HG02973 (cell line): ENCODE data around the gene KRT20.
"Not testable (repeated sequence)": the region's sequence is repeated elsewhere in the genome, so short reads cannot be mapped to it uniquely, and the experiment has no call there.

Experiments used
- ATAC-seq: cut with Tn5 transposase; IDR thresholded peaks from one replicate; pipeline ENCODE4 v1.9.1; 2021; ENCODE audit warnings: moderate library complexity; ENCODE audit not compliant: unreplicated experiment

The KRT20 gene

GRCh38 chr17:40900809-40901356 is 15.8 kb upstream of the KRT20 start:
- no peak for ATAC-seq

GRCh38 chr17:40896916-40897455 is 11.9 kb upstream of the KRT20 start:
- no peak for ATAC-seq

- ATAC-seq: no peak
These were observed 10.2 kb upstream of the KRT20 start for GRCh38 chr17:40895106-40895730.

DNA sequence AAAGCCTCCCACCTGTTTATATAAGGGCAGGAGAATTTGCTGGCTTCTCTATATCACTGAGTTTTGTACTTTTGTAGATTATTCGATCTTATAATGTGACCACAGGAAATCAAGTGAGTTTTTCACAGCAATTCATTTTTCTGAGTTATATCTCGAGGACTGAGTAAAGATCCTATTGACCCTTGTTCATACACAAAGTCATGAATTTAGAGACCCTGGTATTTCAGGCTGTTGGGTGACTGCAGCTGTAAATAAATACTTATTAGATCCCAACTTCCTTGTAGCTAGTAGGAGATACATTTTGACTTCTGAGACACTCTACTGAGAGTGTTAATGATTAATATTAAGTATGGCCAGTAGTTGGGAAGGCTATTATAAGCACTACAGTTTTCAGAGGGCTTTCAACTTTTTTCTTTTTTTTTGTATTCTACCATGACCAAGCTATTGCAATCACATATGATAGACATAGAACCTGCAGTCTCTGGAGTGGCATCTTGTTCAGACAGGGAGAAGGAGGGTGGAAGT is 3.2 kb upstream of the KRT20 start:
- no peak for ATAC-seq

DNA sequence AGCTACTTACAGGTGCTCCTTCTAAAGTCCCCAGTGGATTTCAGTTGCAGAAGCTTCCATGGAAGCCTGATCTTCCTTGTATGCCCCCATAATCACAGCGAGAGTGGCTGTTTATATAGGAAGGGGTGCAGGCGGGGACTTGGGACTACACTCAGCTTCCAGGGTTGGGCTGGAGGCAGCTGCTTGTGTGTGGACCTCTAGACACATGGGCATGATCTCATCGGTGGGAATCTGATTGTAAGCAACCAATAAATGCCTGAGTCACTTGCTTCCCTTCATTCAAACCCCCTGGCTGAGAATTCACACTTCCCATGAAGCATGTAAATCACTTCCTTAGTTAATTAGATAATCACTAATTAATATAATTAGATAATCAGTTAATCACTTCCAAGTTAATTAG is 1.0 kb upstream of the KRT20 start:
- no peak for ATAC-seq

- ATAC-seq: no peak
These were observed 1.3 kb downstream of the KRT20 start for GRCh38 chr17:40883626-40884334.

- no peak for ATAC-seq
These were observed 2.0 kb downstream of the KRT20 start for GRCh38 chr17:40883031-40883430.

DNA sequence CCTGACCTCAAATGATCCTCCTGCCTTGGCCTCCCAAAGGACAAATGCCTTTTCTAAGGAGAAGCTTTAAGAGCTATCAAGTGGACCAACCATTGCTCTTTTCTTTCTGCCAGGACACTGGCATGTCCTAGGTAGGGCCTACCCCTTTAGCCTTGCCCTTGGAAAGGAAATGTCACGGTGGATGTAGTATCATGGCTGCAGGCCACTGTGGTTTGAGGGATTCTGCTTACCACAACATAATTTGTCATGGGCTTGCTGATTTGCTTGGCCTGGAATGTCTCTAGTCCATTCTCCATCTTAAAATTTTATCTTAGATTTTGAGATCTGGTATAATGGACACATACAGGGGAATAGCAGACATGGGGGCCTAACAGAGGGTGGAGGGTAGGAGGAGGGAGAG is 6.0 kb downstream of the KRT20 start:
- ATAC-seq: no peak

- ATAC-seq: no peak
These were observed 7.0 kb downstream of the KRT20 start for GRCh38 chr17:40878044-40878443.

DNA sequence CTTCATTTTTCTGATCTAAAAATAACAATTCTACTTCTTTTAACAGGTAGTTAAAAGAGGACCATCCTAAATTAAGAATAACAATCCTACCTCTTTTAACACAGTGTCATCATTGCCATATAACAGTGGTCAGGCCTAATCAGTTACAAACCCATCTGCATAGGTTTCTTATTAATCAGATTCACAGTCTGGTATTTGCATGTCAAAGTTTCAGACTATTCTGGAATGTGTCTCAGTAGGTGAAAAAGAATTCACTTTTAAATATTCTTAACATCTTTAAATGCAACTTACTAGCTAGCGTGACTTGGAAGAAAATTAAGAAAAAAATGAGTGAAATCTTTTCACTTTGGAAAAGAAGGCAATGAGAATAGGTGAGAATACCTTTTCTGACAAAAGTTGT is 11.2 kb downstream of the KRT20 start:
- no peak for ATAC-seq

DNA sequence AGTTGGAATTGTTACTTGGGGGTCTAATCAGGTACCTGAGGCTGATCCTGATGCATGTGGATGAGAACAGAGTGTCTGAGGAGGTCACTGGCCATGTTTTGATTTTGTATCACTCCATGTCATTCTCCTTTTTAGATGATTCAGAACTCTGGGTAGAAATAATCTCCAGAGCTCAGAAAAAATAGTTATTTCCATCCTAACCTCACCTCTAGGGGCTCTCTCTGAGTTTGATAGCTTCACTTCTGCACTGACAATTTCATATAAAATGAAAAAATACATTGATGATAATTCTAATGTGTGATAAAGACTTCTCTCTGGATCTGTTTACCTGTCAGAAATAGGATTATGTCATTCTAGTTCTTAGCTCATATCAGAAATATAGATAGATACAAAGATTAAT is 11.8 kb downstream of the KRT20 start:
- no peak for ATAC-seq

DNA sequence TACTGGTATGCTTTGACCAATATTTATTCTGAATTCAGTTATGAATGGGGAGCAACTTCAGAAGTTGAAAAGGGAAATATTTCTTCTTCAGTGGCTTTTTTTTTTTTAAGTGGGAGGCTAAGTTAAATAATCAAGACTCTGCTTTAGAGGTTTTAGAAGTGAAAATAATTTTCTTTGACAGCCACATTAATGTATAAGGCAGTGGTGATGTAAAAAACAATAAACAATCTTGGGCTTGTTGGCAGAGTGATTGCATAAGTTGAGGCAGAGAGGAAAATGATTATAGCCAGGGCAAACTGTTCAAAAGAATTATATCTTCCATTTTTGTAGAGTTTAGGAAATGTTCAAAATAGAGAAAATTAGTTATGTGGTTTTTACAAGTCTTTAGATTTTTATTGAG is 12.6 kb downstream of the KRT20 start:
- no peak for ATAC-seq

DNA sequence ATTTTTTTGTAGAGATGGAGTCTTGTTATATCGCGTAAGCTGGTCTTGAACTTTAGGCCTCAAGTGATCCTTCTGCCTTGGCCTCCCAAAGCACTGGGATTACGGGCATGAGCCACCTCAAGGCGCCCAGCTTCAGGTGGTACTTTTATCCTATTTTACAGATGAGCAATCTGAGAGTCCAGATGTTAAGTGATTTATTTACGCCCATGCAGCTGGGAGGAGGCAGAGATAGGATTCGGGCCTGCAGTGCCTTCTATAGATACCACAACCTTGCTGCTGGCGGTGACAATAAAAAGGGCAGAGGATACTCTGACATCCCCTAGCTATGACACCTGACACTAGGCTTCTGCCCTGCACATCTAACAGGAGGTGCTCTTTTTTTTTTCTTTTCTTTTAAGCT is 13.7 kb downstream of the KRT20 start:
- no peak for ATAC-seq

- ATAC-seq: no peak
These were observed 14.9 kb downstream of the KRT20 start for GRCh38 chr17:40870136-40870535.

DNA sequence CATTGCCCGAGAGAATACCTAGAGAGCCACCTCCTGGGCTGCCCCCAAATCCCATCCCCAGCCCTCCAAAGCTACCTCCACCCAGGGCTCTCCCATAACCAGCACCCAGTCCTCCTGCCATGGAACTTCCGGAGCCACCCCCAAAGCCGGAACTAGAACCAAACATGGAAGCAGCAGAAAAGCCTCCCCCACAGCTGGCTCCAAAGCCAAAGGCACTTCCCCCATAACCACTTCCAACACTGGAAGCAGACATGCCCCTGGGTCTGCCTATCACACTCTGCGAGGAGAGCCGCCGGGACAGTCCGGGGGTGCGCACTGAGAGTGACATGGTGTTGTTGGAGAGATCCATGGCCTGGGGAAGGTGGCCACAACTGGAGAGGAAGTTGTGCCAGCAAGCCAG is 18.2 kb downstream of the KRT20 start, which contains the start of gene KRT12:
Gene KRT12, minus strand, starts transcription at position 386 of the 400 bp plus-strand sequence. Its CDS starts 37 bp downstream, at position 349.
- ATAC-seq: no peak

GRCh38 chr17:40864661-40865390 is 20.2 kb downstream of the KRT20 start:
- ATAC-seq: no peak

GRCh38 chr17:40862985-40863733 is 21.9 kb downstream of the KRT20 start:
- ATAC-seq: no peak

GRCh38 chr17:40859536-40859935 is 25.5 kb downstream of the KRT20 start:
- no peak for ATAC-seq

- not testable (repeated sequence) for ATAC-seq
These were observed 26.4 kb downstream of the KRT20 start for GRCh38 chr17:40858667-40859066.

- no peak for ATAC-seq
These were observed 27.5 kb downstream of the KRT20 start for GRCh38 chr17:40857535-40857934.
